ENCODE results near the gene KIF5C.

KIF5C gene

GRCh38 chr2:149047118-149047517 lies 172.1 kb downstream of the KIF5C start:
- H3K27ac ChIP-seq, result no peak overlapping the region
- TF ChIP-seq ZFX (IDR thresholded peaks at IDR 0.05; ENCODE audit: borderline replicate concordance), result no peak
- TF ChIP-seq, protein P1, sequence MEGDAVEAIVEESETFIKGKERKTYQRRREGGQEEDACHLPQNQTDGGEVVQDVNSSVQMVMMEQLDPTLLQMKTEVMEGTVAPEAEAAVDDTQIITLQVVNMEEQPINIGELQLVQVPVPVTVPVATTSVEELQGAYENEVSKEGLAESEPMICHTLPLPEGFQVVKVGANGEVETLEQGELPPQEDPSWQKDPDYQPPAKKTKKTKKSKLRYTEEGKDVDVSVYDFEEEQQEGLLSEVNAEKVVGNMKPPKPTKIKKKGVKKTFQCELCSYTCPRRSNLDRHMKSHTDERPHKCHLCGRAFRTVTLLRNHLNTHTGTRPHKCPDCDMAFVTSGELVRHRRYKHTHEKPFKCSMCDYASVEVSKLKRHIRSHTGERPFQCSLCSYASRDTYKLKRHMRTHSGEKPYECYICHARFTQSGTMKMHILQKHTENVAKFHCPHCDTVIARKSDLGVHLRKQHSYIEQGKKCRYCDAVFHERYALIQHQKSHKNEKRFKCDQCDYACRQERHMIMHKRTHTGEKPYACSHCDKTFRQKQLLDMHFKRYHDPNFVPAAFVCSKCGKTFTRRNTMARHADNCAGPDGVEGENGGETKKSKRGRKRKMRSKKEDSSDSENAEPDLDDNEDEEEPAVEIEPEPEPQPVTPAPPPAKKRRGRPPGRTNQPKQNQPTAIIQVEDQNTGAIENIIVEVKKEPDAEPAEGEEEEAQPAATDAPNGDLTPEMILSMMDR (IDR thresholded peaks at IDR 0.05), result no peak

- no peak overlapping the region for H3K27ac ChIP-seq
- TF ChIP-seq, protein P1 (IDR thresholded peaks at IDR 0.05), result no peak
- no peak for TF ChIP-seq ZFX (IDR thresholded peaks at IDR 0.05; ENCODE audit: borderline replicate concordance)
These were observed 174.1 kb downstream of the KIF5C start for GRCh38 chr2:149049142-149049541.

- TF ChIP-seq, protein P1 (IDR thresholded peaks at IDR 0.05), result no peak
- TF ChIP-seq ZFX (IDR thresholded peaks at IDR 0.05; ENCODE audit: borderline replicate concordance), result no peak
- no peak overlapping the region for H3K27ac ChIP-seq
These were observed 175.2 kb downstream of the KIF5C start for GRCh38 chr2:149050188-149050587.

DNA sequence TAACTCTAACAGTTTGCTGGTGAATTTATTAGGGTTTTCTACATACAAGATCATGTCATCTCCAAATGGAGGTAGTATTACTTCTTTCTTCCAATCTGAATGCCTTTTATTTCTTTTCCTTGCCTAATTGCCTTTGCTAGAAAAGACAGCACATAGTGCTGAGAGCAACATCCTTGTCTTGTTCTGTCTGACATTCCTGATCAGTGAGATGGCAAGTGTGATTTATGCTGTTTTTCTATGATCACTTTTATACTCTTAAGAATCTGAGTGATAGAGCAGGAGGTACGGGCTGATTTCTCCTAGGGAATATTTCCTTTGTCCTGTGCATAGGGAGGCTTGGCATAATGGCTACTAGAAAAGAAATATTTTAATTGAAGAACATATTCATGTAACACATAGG lies 180.7 kb downstream of the KIF5C start:
- TF ChIP-seq ZFX (IDR thresholded peaks at IDR 0.05; ENCODE audit: borderline replicate concordance), result no peak
- TF ChIP-seq, protein P1 (IDR thresholded peaks at IDR 0.05), result no peak
- H3K27ac ChIP-seq, result no peak overlapping the region

- no peak for TF ChIP-seq ZFX (IDR thresholded peaks at IDR 0.05; ENCODE audit: borderline replicate concordance)
These were observed 181.7 kb downstream of the KIF5C start for GRCh38 chr2:149056541-149057255.

DNA sequence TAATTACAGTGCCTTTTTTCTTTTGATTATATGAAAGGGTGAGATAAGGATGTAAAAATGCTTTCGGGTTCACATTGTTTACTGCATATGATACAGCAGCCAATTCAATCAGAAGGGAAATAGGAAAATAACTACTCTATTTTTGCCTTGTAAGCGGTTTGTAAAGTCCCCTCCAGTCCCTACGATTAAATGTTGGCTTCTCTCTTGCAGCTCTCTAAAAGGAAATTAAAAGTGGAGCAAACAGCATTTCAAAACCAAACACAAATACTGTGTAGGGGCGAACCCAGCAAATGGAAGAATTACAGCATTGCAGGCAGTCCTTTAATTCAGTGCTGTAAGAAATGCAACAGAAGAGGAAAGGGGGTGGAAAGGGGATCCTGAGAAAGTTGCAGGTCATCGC lies 182.4 kb downstream of the KIF5C start:
- TF ChIP-seq, protein P1 (IDR thresholded peaks at IDR 0.05), result no peak
- H3K27ac ChIP-seq, result no peak overlapping the region

More at GRCh38 chr2:149056541-149057255, 181.7 kb downstream of the KIF5C start:
- no peak overlapping the region for H3K27ac ChIP-seq

DNA sequence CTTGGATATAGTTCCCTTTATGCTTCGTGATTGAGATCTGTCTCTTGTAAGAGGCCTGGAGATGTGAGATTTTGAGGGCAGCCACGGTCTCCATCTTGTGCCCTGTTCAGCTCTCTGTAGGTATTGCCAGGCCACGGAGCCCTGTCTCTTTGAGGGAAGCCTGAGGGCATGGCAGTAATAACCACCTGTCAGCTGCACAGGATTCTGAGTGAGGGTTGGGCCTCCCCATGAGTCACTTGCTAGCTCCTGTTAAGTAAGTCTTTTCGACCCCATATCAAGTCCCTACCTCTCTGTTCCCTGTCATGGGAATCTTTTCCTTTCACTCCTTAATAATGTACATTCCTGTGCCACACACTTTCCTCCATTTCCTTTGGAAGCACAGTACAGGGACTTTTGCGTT lies 183.9 kb downstream of the KIF5C start:
- no peak overlapping the region for H3K27ac ChIP-seq
- TF ChIP-seq, protein P1 (IDR thresholded peaks at IDR 0.05), result no peak
- no peak for TF ChIP-seq ZFX (IDR thresholded peaks at IDR 0.05; ENCODE audit: borderline replicate concordance)

DNA sequence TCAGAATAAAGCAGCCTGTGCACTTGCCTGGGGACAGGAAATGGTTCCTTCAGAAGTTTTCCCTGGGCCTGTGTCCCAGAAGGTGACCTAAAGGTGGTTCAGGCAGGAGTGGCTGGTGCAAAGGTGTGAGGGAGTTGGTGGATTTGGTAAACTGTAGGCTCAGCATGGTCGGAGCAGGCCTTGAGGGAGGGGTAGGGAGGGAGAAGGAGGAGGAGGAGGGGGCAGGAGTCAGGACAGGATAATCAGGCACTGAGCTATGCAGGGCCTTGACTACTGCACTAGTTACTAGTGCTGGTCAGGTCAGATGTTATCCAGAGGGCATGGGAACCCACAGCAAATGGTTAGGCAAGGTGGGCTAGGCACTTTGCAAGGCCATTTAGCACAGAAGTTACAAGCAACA lies 184.8 kb downstream of the KIF5C start:
- no peak for TF ChIP-seq ZFX (IDR thresholded peaks at IDR 0.05; ENCODE audit: borderline replicate concordance)
- TF ChIP-seq, protein P1 (IDR thresholded peaks at IDR 0.05), result no peak
- no peak overlapping the region for H3K27ac ChIP-seq
